HG02798 (cell line): Measurements from ENCODE around the gene GPR21.

Experiments
- ATAC-seq: cut with Tn5 transposase; IDR thresholded peaks from one replicate; pipeline ENCODE4 v1.9.1; 2021; ENCODE audit warnings: mild to moderate bottlenecking; ENCODE audit not compliant: unreplicated experiment, poor library complexity

Gene GPR21

GRCh38 chr9:123031963-123032362 is 1.5 kb upstream of the GPR21 start:
- ATAC-seq: no peak

GRCh38 chr9:123033864-123034601 is 566 bp downstream of the GPR21 start:
- no peak for ATAC-seq

GRCh38 chr9:123034881-123035510 is 1.5 kb downstream of the GPR21 start:
- ATAC-seq: no peak

- ATAC-seq: no peak
Measured at GRCh38 chr9:123035791-123036190, 2.3 kb downstream of the GPR21 start.

GRCh38 chr9:123036893-123037545 is 3.6 kb downstream of the GPR21 start:
- ATAC-seq: no peak

GRCh38 chr9:123039617-123040219 is 6.3 kb downstream of the GPR21 start:
- ATAC-seq: no peak

GRCh38 chr9:123040801-123041200 is 7.3 kb downstream of the GPR21 start:
- ATAC-seq: no peak

- ATAC-seq: no peak
Measured at GRCh38 chr9:123041489-123041888, 8.0 kb downstream of the GPR21 start.

- ATAC-seq: no peak
Measured at GRCh38 chr9:123043081-123043939, 9.8 kb downstream of the GPR21 start.

GRCh38 chr9:123044586-123044985 is 11.1 kb downstream of the GPR21 start:
- no peak for ATAC-seq

- ATAC-seq: no peak
Measured at GRCh38 chr9:123046406-123047195, 13.1 kb downstream of the GPR21 start.

- ATAC-seq: no peak
Measured at GRCh38 chr9:123048748-123049147, 15.3 kb downstream of the GPR21 start.

- ATAC-seq: no peak
Measured at GRCh38 chr9:123049589-123050222, 16.2 kb downstream of the GPR21 start.

GRCh38 chr9:123053046-123053445 is 19.6 kb downstream of the GPR21 start:
- no peak for ATAC-seq

GRCh38 chr9:123053711-123054110 is 20.2 kb downstream of the GPR21 start:
- no peak for ATAC-seq

- ATAC-seq: no peak
Measured at GRCh38 chr9:123058834-123059233, 25.4 kb downstream of the GPR21 start.

GRCh38 chr9:123059472-123060220 is 26.2 kb downstream of the GPR21 start:
- no peak for ATAC-seq

- no peak for ATAC-seq
Measured at GRCh38 chr9:123061216-123061615, 27.7 kb downstream of the GPR21 start.
